Measurements from ENCODE around the gene GAS7. TPM values are rescaled to one million over a fixed set of nuclear protein-coding genes. Genes with fewer than 3 reads are reported as not detected.

Gene GAS7
- total RNA-seq, 5 donors from 2014 or later (not counting 1 experiment from before 2014, with no cell fraction given) = 0.93 to 10.5 (median 3.8) TPM

DNA sequence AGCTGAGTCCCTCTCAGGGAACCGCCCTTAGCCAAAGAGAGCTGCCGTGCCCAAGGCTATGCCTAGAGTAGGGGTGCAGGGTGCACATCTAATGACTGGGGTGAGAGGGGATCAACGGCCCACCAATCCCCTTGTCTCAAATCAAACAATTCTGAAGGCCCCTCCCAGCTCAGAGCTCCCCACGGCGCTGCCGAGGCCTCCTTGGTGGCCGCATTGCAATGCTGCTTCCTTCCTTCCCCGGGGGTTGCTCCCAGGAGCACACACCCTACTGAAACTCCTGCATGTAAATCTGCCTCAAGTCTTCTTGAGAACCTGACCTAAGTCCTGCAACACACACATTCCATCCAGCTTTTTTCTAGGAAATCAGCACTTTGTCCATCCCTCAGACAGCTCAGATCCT lies 212.8 kb downstream of the GAS7 start:
- H3K9me3 Mint-ChIP-seq = peaks cover 0 to 5% (median 0%) of the 10 kb centered on the region in 3 donors
- H3K27me3 ChIP-seq (replicated peaks in 1 of 2; ENCODE audit: control insufficient read depth in 2 of 2, extremely low read depth in 1 of 2, insufficient read depth in 2 of 2, low read length in 1 of 2) = no peaks in the 10 kb centered on the region
- ChIA-PET POLR2A (no interaction called here), CTCF (no interaction called here)
- H3K4me3 Mint-ChIP-seq = no peak overlapping the region
- DNase-seq (no peak), ATAC-seq (replicated peaks in 1 of 4) (no peak)
- no peaks in the 10 kb centered on the region for H3K36me3 Mint-ChIP-seq
- H3K4me1 ChIP-seq (ENCODE audit: control insufficient read depth in 1 of 2, extremely low read depth in 1 of 2, insufficient read depth in 2 of 2, low read length in 2 of 2) = peaks cover 0 to 7% of the 10 kb centered on the region in 2 experiments
- no peaks in the 10 kb centered on the region for H3K9me3 ChIP-seq
- 63% methylated on average over 5 of the region's 8 CpGs for WGBS (ENCODE audit: insufficient coverage)
- H3K36me3 ChIP-seq (ENCODE audit: control insufficient read depth in 2 of 2, extremely low read depth in 1 of 2, insufficient read depth in 1 of 2, low read length in 1 of 2) = no peaks in the 10 kb centered on the region
- no peak overlapping the region for H3K4me3 ChIP-seq (ENCODE audit: control insufficient read depth in 1 of 2, extremely low read depth in 1 of 2, low read length in 1 of 2)
- H3K27ac Mint-ChIP-seq = no peak overlapping the region
- peaks cover 0 to 2% (median 0%) of the 10 kb centered on the region in 3 donors for H3K4me1 Mint-ChIP-seq
- no peaks in the 10 kb centered on the region for H3K27me3 Mint-ChIP-seq
- no peak overlapping the region for H3K27ac ChIP-seq (ENCODE audit: low read length)

DNA sequence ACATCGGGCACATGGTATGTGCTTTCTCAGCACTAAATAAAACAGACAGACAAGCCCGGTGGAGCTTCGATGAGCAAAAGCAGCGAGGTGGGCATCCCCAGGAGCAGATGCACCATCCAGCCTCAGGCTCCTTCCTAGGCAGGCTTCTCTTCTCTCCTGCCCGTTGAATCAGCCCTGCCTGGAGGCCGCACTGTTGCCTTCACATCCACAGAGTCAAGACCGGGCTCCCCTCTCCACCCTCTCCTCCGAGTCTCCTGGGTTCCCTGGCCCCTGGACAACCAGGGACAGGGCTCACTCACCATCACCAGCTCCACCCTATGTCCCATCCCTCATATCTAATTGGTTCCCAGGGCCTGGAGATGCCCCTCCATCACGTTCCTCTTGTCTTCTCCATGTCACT lies 213.6 kb downstream of the GAS7 start:
- Histone ChIP-seq H3K36me3 (ENCODE audit: control insufficient read depth in 2 of 2, extremely low read depth in 1 of 2, insufficient read depth in 1 of 2, low read length in 1 of 2) (no peaks in the 10 kb centered on the region), H3K9me3 (no peaks in the 10 kb centered on the region), H3K27ac (ENCODE audit: low read length) (no peak overlapping the region), H3K4me1 (ENCODE audit: control insufficient read depth in 1 of 2, extremely low read depth in 1 of 2, insufficient read depth in 2 of 2, low read length in 2 of 2) (peaks cover 0 to 7% of the 10 kb centered on the region in 2 experiments), H3K4me3 (ENCODE audit: control insufficient read depth in 1 of 2, extremely low read depth in 1 of 2, low read length in 1 of 2) (no peak overlapping the region), H3K27me3 (replicated peaks in 1 of 2; ENCODE audit: control insufficient read depth in 2 of 2, extremely low read depth in 1 of 2, insufficient read depth in 2 of 2, low read length in 1 of 2) (no peaks in the 10 kb centered on the region)
- ChIA-PET POLR2A (interaction anchor here in 1 of 2 donors (0.6 kb wide), 1 partner anchor 18 kb away, joined by 3 read pairs; no protein-coding TSS in a partner anchor), CTCF (no interaction called here)
- Mint-ChIP-seq H3K4me3 (no peak overlapping the region), H3K36me3 (no peaks in the 10 kb centered on the region), H3K9me3 (peaks cover 0 to 5% (median 0%) of the 10 kb centered on the region in 3 donors), H3K4me1 (peaks cover 0 to 2% (median 0%) of the 10 kb centered on the region in 3 donors), H3K27me3 (no peaks in the 10 kb centered on the region), H3K27ac (no peak overlapping the region)
- DNase-seq (no peak), ATAC-seq (replicated peaks in 1 of 4) (no peak)
- whole genome bisulfite sequencing (ENCODE audit: insufficient coverage) = 93% methylated on average over 9 of the region's 9 CpGs

DNA sequence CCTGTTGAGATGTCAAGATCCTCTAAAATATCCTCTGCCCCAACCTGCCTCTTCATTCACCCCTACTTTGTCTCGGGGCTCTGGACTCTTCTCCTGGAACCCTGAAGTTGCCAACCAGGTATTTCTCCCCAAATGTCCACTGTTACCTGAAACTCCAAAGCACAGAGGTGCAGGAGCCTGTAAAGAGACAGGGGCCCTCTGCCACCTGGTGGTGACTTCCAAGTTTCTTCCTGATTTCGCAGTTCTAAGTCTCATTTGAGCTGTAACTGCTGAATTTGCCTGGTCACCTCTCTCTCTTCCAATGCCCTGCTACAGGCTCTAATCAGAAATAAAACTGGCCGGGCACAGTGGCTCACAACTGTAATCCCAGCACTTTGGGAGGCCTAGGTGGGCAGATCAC lies 216.2 kb downstream of the GAS7 start:
- ATAC-seq (replicated peaks in 1 of 4) = no peak
- ChIA-PET CTCF (no interaction called here), POLR2A (no interaction called here)
- H3K4me3 ChIP-seq (ENCODE audit: control insufficient read depth in 1 of 2, extremely low read depth in 1 of 2, low read length in 1 of 2) = no peak overlapping the region
- H3K4me1 ChIP-seq (ENCODE audit: control insufficient read depth in 1 of 2, extremely low read depth in 1 of 2, insufficient read depth in 2 of 2, low read length in 2 of 2) = peaks cover 0 to 7% of the 10 kb centered on the region in 2 experiments
- no peak overlapping the region for H3K4me3 Mint-ChIP-seq
- no peaks in the 10 kb centered on the region for H3K36me3 Mint-ChIP-seq
- DNase-seq = no peak
- no peaks in the 10 kb centered on the region for H3K9me3 ChIP-seq
- 70% methylated on average over 1 of the region's 3 CpGs for WGBS (ENCODE audit: insufficient coverage)
- H3K4me1 Mint-ChIP-seq = peaks cover 0 to 4% (median 0%) of the 10 kb centered on the region in 3 donors
- no peak overlapping the region for H3K27ac ChIP-seq (ENCODE audit: low read length)
- no peak overlapping the region for H3K27ac Mint-ChIP-seq
- no peaks in the 10 kb centered on the region for H3K27me3 ChIP-seq (replicated peaks in 1 of 2; ENCODE audit: control insufficient read depth in 2 of 2, extremely low read depth in 1 of 2, insufficient read depth in 2 of 2, low read length in 1 of 2)
- no peaks in the 10 kb centered on the region for H3K36me3 ChIP-seq (ENCODE audit: control insufficient read depth in 2 of 2, extremely low read depth in 1 of 2, insufficient read depth in 1 of 2, low read length in 1 of 2)
- no peaks in the 10 kb centered on the region for H3K27me3 Mint-ChIP-seq
- no peaks in the 10 kb centered on the region for H3K9me3 Mint-ChIP-seq

DNA sequence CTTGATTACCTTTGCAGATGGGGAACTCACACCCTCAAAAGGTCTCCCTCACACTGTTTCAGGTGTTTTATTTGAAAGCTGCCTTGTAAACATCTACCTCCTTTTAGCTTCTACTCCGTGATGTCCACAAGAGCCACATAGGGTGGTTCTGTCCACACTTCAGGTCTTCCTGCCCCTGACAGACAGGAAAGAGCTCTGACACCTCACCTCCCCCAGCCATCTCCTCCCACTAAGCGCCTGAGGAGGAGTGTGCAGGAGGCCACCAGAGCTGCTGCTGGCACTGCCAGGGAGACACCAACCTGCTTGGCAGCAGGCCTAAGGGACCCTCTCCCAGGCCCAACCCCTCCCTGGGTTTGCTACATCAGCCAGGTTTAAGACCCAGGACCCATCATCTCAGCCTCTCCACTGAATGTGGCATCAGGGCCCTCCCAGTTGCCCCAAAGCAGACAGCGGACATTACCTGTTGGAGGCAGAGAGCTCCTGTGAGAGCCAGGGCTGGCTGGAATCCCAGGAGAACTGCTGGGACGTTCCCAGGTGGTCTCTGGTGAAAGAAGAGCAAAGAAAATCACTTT lies 217.0 kb downstream of the GAS7 start:
- CTCF ChIA-PET = no interaction called here
- H3K27ac ChIP-seq (ENCODE audit: low read length) = no peak overlapping the region

DNA sequence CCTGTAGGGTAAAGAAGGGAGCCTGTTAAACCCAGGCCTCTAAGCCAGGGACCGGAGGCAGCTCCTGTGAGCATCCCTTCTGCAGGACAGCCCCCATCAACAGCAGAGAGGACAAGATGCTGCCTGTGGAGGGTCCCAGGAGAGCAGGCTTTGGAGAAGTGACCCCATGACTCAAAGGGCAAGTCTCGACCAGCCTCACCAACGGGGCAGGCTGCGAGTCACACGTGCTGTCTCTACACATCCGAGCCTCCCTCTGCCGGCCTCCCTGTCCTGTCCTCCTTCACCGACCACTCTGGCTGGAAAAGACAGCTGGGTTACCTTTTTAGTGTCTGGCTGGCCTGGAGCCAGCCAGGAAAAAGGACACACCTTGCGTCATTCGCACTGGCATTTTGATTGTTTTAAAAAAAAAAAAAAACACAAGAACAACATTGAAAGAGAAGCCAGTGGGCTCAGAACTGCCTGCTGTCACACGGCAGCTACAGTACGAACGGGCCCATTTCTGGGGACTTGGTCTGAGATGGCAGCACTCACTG lies 218.9 kb downstream of the GAS7 start:
- Histone ChIP-seq H3K27ac (ENCODE audit: low read length) (no peak overlapping the region), H3K27me3 (replicated peaks in 1 of 2; ENCODE audit: control insufficient read depth in 2 of 2, extremely low read depth in 1 of 2, insufficient read depth in 2 of 2, low read length in 1 of 2) (no peaks in the 10 kb centered on the region), H3K36me3 (ENCODE audit: control insufficient read depth in 2 of 2, extremely low read depth in 1 of 2, insufficient read depth in 1 of 2, low read length in 1 of 2) (no peaks in the 10 kb centered on the region), H3K4me1 (ENCODE audit: control insufficient read depth in 1 of 2, extremely low read depth in 1 of 2, insufficient read depth in 2 of 2, low read length in 2 of 2) (peaks cover 0 to 7% of the 10 kb centered on the region in 2 experiments), H3K9me3 (no peaks in the 10 kb centered on the region), H3K4me3 (ENCODE audit: control insufficient read depth in 1 of 2, extremely low read depth in 1 of 2, low read length in 1 of 2) (no peak overlapping the region)
- H3K36me3 Mint-ChIP-seq = no peaks in the 10 kb centered on the region
- H3K27ac Mint-ChIP-seq = no peak overlapping the region
- peaks cover 0 to 2% (median 0%) of the 10 kb centered on the region in 3 donors for H3K4me1 Mint-ChIP-seq
- no peaks in the 10 kb centered on the region for H3K9me3 Mint-ChIP-seq
- DNase-seq = no peak
- H3K4me3 Mint-ChIP-seq = no peak overlapping the region
- WGBS (ENCODE audit: insufficient coverage) = 82% methylated on average over 3 of the region's 13 CpGs
- ChIA-PET POLR2A (no interaction called here), CTCF (no interaction called here)
- no peak for ATAC-seq (replicated peaks in 1 of 4)
- no peaks in the 10 kb centered on the region for H3K27me3 Mint-ChIP-seq

More for the DNA sequence above, 217.0 kb downstream of the GAS7 start:
- H3K9me3 Mint-ChIP-seq = no peaks in the 10 kb centered on the region
- peaks cover 0 to 4% (median 0%) of the 10 kb centered on the region in 3 donors for H3K4me1 Mint-ChIP-seq
- H3K27ac Mint-ChIP-seq = no peak overlapping the region
- Histone ChIP-seq H3K9me3 (no peaks in the 10 kb centered on the region), H3K4me1 (ENCODE audit: control insufficient read depth in 1 of 2, extremely low read depth in 1 of 2, insufficient read depth in 2 of 2, low read length in 2 of 2) (peaks cover 0 to 7% of the 10 kb centered on the region in 2 experiments), H3K4me3 (ENCODE audit: control insufficient read depth in 1 of 2, extremely low read depth in 1 of 2, low read length in 1 of 2) (no peak overlapping the region), H3K36me3 (ENCODE audit: control insufficient read depth in 2 of 2, extremely low read depth in 1 of 2, insufficient read depth in 1 of 2, low read length in 1 of 2) (no peaks in the 10 kb centered on the region), H3K27me3 (replicated peaks in 1 of 2; ENCODE audit: control insufficient read depth in 2 of 2, extremely low read depth in 1 of 2, insufficient read depth in 2 of 2, low read length in 1 of 2) (no peaks in the 10 kb centered on the region)
- no peak overlapping the region for H3K4me3 Mint-ChIP-seq
- no peaks in the 10 kb centered on the region for H3K36me3 Mint-ChIP-seq
- WGBS (ENCODE audit: insufficient coverage) = 60% methylated on average over 1 of the region's 4 CpGs
- no peak for ATAC-seq (replicated peaks in 1 of 4)
- no peaks in the 10 kb centered on the region for H3K27me3 Mint-ChIP-seq
- DNase-seq = no peak
- POLR2A ChIA-PET = no interaction called here

DNA sequence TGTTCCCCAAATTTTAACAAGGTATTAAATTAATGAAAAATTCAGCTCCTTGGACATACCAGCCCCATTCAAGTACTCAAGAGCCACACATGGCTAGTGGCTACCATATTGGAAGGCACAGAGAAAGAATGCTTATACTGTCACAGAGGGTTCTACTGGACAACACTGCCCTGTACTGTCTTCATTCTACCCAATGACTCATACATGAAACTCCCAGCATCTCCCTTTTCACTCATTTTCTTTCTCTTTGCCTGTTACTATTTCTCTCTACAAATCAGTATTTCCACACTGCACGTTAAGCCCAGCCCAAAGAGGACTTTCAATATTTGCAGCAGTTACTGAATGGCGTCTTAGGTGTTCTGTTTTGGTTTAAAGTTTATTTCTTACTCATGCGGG lies 221.2 kb downstream of the GAS7 start:
- no peak for DNase-seq
- Mint-ChIP-seq H3K27me3 (peaks cover 0 to 3% of the 10 kb centered on the region in 2 donors), H3K36me3 (no peaks in the 10 kb centered on the region), H3K9me3 (no peaks in the 10 kb centered on the region), H3K27ac (no peak overlapping the region), H3K4me3 (no peak overlapping the region), H3K4me1 (peaks cover 0 to 2% (median 0%) of the 10 kb centered on the region in 3 donors)
- ATAC-seq (replicated peaks in 1 of 4) = no peak
- no peaks in the 10 kb centered on the region for H3K36me3 ChIP-seq (ENCODE audit: control insufficient read depth in 2 of 2, extremely low read depth in 1 of 2, insufficient read depth in 1 of 2, low read length in 1 of 2)
- no CpG with 5 or more reads among the region's 3 CpGs for WGBS (ENCODE audit: insufficient coverage)
- ChIA-PET CTCF (interaction anchor here in 1 of 2 donors (0.6 kb wide), 1 partner anchor 641 kb away, joined by 5 read pairs; no protein-coding TSS in a partner anchor), POLR2A (no interaction called here)
- no peaks in the 10 kb centered on the region for H3K27me3 ChIP-seq (replicated peaks in 1 of 2; ENCODE audit: control insufficient read depth in 2 of 2, extremely low read depth in 1 of 2, insufficient read depth in 2 of 2, low read length in 1 of 2)
- no peak overlapping the region for H3K4me3 ChIP-seq (ENCODE audit: control insufficient read depth in 1 of 2, extremely low read depth in 1 of 2, low read length in 1 of 2)
- no peaks in the 10 kb centered on the region for H3K9me3 ChIP-seq
- no peak overlapping the region for H3K27ac ChIP-seq (ENCODE audit: low read length)
- peaks cover 0 to 7% of the 10 kb centered on the region in 2 experiments for H3K4me1 ChIP-seq (ENCODE audit: control insufficient read depth in 1 of 2, extremely low read depth in 1 of 2, insufficient read depth in 2 of 2, low read length in 2 of 2)
